Activated T-helper 1 cell treated with anti-CD3 and anti-CD28 coated beads, Interleukin-2, amount 50 U/mL, for 16 hours (primary cell): Measurements from ENCODE around the gene FRMPD4.

ENCODE experiments used
- DNase-seq, 2 donors: peaks; one replicate each; pipeline ENCODE4 v3.0.0-alpha.2; 2020; ENCODE audit warnings: low read depth in 1 of 2, low spot score in 1 of 2

The FRMPD4 gene

GRCh38 chrX:12611471-12611870, 473.2 kb downstream of the FRMPD4 start:
- DNase-seq = no peak

GRCh38 chrX:12614266-12614665, 476.0 kb downstream of the FRMPD4 start:
- DNase-seq = no peak

GRCh38 chrX:12615061-12615460, 476.8 kb downstream of the FRMPD4 start:
- DNase-seq = no peak

- no peak for DNase-seq
These were observed 479.0 kb downstream of the FRMPD4 start for GRCh38 chrX:12617241-12617640.

GRCh38 chrX:12647230-12647629, 509.0 kb downstream of the FRMPD4 start:
- no peak for DNase-seq

GRCh38 chrX:12648995-12649394, 510.7 kb downstream of the FRMPD4 start:
- no peak for DNase-seq

GRCh38 chrX:12657433-12657832, 519.2 kb downstream of the FRMPD4 start:
- DNase-seq = no peak

GRCh38 chrX:12657881-12658280, 519.6 kb downstream of the FRMPD4 start:
- DNase-seq = no peak

GRCh38 chrX:12661464-12661863, 523.2 kb downstream of the FRMPD4 start:
- no peak for DNase-seq

- no peak for DNase-seq
These were observed 534.3 kb downstream of the FRMPD4 start for GRCh38 chrX:12672367-12673106.

- DNase-seq = no peak
These were observed 535.2 kb downstream of the FRMPD4 start for GRCh38 chrX:12673487-12673886.

DNA sequence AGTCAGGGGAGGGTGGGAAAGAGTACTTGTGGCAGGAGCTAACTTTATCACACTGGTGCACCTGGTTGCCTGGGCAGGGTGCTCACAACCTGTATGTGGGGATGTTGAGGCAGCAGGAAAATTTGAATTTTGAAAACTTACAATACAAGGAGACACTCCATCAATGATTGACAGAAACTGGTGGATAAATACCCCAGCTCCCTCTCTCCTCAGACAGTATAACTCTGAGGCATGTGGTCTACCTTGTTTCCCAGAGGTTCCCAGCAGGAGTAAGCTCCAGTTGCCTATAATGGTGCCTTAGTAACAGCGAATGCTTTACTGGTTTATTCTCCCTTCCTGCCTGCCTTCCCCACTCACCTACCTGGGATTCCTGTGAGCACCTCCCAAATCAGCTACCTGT, 541.2 kb downstream of the FRMPD4 start:
- DNase-seq = no peak

GRCh38 chrX:12681047-12681446, 542.8 kb downstream of the FRMPD4 start:
- no peak for DNase-seq

- no peak for DNase-seq
These were observed 547.3 kb downstream of the FRMPD4 start for GRCh38 chrX:12685541-12685940.

DNA sequence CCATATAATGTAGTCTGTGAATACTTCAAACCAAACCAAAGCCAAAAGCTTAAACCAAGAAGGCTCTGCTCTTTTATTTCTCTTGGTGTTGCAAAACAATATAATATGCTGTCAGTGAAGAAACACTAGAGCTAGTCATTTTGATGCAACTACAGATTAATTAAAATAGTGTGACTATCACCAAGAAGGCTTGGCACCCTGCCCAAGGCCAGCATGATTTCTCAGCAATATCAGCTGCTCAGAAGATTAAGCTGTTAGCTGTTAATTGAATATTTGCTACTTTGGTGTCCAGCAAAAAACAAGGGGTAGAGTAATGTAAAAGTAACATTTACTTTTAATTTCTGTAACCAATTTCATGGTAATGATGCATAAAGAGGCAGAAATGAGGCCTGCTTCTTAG, 548.1 kb downstream of the FRMPD4 start:
- DNase-seq = no peak

DNA sequence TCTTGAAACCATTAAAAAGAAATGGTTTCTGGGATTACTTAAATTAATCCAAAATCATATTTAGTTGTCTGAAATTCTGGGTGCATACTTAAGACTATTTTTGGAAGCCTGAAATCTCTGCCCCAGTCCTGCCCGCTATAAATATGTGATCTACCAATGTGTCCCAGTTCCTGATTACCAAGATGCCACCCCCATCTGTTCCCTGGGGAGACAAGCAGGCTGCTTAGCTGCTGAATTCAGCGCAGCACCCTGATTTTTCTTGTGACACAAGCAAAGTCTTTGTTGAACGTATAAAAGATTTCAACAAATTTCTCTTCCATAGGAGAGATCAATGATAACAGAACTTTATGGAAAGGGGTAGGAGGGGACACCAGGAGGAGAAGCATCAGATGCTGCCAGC, 552.4 kb downstream of the FRMPD4 start:
- DNase-seq = no peak

DNA sequence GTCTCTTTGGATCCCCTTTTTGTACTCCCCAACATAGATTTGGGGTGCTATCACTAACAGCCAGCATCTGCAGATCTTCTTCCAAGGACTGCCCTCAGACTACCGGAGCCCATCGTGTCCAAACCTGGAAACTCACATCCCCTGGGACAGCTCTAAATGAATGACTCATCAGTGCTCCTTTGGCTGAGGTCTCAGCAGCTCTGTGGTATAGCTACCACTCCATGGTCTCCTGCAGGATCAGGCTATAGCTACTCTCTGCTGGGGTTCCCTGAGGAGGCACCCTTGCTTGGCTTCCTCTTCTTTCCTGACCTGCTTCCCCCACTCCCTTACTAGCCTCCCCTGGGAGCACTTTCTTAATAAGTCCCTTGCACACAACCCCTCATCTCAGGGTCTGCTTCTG, 555.5 kb downstream of the FRMPD4 start:
- DNase-seq = no peak

- DNase-seq = no peak
These were observed 562.5 kb downstream of the FRMPD4 start for GRCh38 chrX:12700745-12701144.

GRCh38 chrX:12701628-12702027, 563.4 kb downstream of the FRMPD4 start:
- no peak for DNase-seq

GRCh38 chrX:12702509-12703091, 564.3 kb downstream of the FRMPD4 start:
- DNase-seq = no peak

DNA sequence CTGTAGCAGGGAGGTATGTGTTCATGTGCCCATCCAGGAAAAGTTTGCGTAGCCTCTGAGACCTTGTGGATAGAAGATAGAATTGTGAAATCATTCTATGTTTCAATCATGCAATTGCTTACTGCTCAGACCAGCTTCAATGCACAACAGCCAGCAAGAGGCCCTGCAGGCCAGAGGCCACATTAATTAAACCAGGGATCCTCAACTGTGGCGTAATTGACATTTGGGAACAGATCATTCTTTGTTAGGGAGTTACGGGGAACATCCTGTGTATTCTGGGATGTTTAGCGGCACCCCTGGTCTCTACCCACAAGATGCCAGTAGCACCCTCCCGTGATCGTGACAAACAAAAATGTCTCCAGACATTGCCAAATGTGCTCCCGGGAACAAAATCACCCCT, 566.4 kb downstream of the FRMPD4 start:
- no peak for DNase-seq

DNA sequence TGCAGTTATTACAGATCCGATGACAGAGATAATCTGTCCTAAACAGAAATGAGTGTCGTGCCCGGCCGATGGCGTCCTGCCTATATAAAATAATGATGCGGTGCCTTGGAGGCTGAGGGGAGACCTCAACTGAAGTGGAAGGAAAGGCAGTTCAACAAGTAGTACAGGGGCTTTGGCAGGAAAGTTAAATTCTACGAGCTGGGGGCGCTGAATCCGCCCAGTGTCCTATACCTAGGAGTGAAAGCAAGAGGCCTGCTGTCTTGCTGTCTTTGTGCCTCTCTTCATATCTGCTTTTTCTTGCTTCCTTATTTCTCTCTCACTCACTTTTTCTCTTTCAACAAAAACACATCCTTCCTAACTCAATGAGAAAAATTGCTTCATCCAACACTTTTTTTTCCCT, 570.8 kb downstream of the FRMPD4 start:
- no peak for DNase-seq

DNA sequence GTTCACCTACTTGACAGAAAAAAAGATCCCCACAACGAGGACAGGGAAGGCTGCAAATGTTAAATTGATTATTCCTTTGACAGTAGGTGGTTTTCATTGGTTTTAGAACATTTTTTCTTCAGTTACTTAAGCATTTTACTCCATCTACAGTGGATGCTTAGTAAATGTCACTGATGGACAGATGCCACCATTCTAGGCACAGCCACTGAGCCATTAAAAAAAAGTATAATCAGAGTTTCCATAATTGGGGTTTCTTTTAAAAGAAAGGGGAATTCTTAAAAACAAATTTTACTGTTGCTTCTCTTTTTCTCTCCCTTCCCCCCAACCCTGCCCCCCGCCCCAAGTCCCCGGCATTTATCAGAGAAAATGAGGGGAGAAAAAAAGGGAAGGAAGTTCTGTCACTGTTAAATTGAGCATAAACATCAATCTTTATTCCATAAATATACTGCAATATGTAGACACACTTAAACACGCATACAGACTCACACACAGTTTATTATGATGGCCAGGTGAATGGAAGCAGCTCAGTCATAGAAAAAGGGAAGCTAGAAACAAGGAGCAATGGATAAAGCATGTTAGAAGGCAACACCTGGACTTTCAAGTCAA, 573.3 kb downstream of the FRMPD4 start:
- no peak for DNase-seq
